K562 (cell line): Measurements from ENCODE around the gene BIRC5. TPM values are rescaled to one million over a fixed set of nuclear protein-coding genes. Genes with fewer than 3 reads are reported as not detected.

Experiments used
- CHD4 ChIP-seq: fragments of 200-600 bp; sonication (generic); IDR thresholded peaks from 3 replicates; pipeline ENCODE4 v1.6.1; 2012; ENCODE audit warnings: low read depth, mild to moderate bottlenecking, mixed read lengths, low read length, inconsistent platforms; ENCODE audit not compliant: insufficient read depth, insufficient replicate concordance, poor library complexity, severe bottlenecking
- DNMT1 ChIP-seq: fragments of 450-650 bp; IDR thresholded peaks from 2 replicates; pipeline ENCODE4 v1.6.1; 2016; ENCODE audit warnings: antibody characterized with exemption, mild to moderate bottlenecking
- ELF1 ChIP-seq: fragments of 200-800 bp; sonication (Bioruptor generic); IDR thresholded peaks from 2 replicates; pipeline ENCODE4 v1.6.1; 2016; ENCODE audit warnings: missing genetic modification characterization, missing compliant biosample characterization
- KDM2B ChIP-seq: fragments of 250-450 bp; sonication (Bioruptor Pico); IDR thresholded peaks from 2 replicates; pipeline ENCODE4 v1.8.0; 2021; ENCODE audit warnings: mild to moderate bottlenecking, moderate library complexity
- KDM5B ChIP-seq: fragments of 200-600 bp; sonication (generic); IDR thresholded peaks from 2 replicates; pipeline ENCODE4 v1.6.1; 2012; ENCODE audit warnings: low read depth, mild to moderate bottlenecking, moderate library complexity, low read length, control low read depth, inconsistent platforms; ENCODE audit not compliant: insufficient replicate concordance
- PRMT5 ChIP-seq: sonication (generic); formaldehyde crosslinking; IDR thresholded peaks from 2 replicates; pipeline ENCODE4 v1.5.0; 2020; ENCODE audit warnings: missing genetic modification reagents
- SMARCA4 ChIP-seq: fragments of 450-650 bp; IDR thresholded peaks from 2 replicates; pipeline ENCODE4 v1.6.1; 2016
- SRSF3 ChIP-seq: fragments of 200-400 bp; formaldehyde crosslinking; IDR thresholded peaks from 2 replicates; pipeline ENCODE4 v1.6.1; 2016; ENCODE audit warnings: mild to moderate bottlenecking, low read length, moderate library complexity; ENCODE audit not compliant: insufficient read depth
- TRIM24 ChIP-seq, 2 experiments: fragments of 450-650 bp; IDR thresholded peaks; 2 replicates each; pipeline ENCODE4 v1.6.1; 2016
- ZNF212 ChIP-seq: fragments of 450-650 bp; formaldehyde crosslinking; IDR thresholded peaks from 2 replicates; pipeline ENCODE4 v1.4.0; 2020; ENCODE audit warnings: mild to moderate bottlenecking
- polyA plus RNA-seq, 8 experiments: library from polyadenylated mRNA; depleted of rRNA in 4 of 8; stranded (reverse) in 5 of 8; unstranded in 3 of 8; fragments of >200 nt; fragmentation: Nextera tagmentation in 2 of 8; fragmentation: Illumina TruSeq in 1 of 8; extraction: Ambion mirVana in 2 of 8; extraction: Trizol in 1 of 8; gene quantifications; 2 replicates each; pipeline versions ENCODE4 v1.2.1 to v1.2.3, GENCODE V29; 2011 to 2014; ENCODE audit warnings: inconsistent platforms in 1 of 8, missing spikeins in 1 of 8
- total RNA-seq, 7 experiments: library from RNA; depleted of rRNA in 6 of 7; stranded (reverse); fragments of >200 nt in 6 of 7; fragmentation: Illumina TruSeq in 2 of 7; extraction: Trizol in 2 of 7; gene quantifications; 2 replicates each; pipeline versions ENCODE4 v1.2.1 to v1.2.3, GENCODE V29; 2011 to 2021; ENCODE audit warnings: low replicate concordance in 1 of 7
- TF ChIP-seq, protein P1 (sequence below): sonication (generic); formaldehyde crosslinking; IDR thresholded peaks from 2 replicates; pipeline ENCODE4 v1.8.0; 2023; ENCODE audit warnings: mild to moderate bottlenecking, missing genetic modification reagents
- TF ChIP-seq, protein P2 (sequence below): fragments of 250-450 bp; sonication (Bioruptor Pico); IDR thresholded peaks from 2 replicates; pipeline ENCODE4 v1.4.0; 2020; ENCODE audit warnings: mild to moderate bottlenecking, moderate library complexity
- TF ChIP-seq, protein P3 (sequence below): fragments of 200-800 bp; sonication (Bioruptor generic); IDR thresholded peaks from 2 replicates; pipeline ENCODE4 v1.6.1; 2017; ENCODE audit warnings: missing genetic modification characterization, missing compliant biosample characterization
- TF ChIP-seq, protein P4 (sequence below): sonication (generic); formaldehyde crosslinking; IDR thresholded peaks from 2 replicates; pipeline ENCODE4 v1.8.0; 2022; ENCODE audit warnings: mild to moderate bottlenecking, missing genetic modification reagents

Gene BIRC5
- total and polyA plus RNA-seq, 9 of the 15 experiments (the other 6 are each of a cell fraction or from before 2014, with no cell fraction given) = 64.4 to 140 (median 101) TPM

DNA sequence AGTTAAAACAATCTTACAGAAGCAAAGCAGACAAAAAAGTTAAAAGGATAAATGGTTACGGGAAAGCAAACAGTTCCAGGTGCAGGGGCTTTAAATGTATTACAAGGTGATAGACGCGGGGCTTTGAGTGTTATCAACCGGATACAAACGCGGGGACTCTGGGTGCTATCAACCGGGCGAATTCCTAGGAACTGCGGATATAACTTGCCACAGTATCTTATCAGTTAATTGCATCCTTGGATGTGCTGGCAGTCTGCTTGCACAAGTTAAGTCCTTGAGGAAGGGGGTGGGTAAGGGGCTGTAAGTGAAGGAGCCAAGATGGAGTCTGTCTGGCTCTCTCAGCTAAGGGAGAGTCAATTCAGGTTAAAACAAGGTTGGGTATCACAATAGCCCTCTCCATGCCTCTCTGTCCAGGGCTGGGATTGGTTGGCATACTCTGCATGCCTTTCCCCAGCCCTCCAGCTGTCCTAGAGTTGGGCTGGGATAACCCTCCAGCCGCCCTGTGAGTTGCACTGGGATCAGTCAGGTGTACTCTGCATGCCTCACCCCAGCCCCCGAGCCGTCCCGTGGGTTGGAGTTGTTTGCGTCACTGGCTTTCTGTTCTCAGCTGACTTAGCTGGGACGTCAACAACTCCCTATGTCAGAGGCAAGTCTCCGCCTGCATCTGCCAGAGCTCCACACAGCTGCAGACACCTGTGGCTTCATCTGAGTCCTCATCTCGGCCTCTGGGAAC lies 58.3 kb downstream of the BIRC5 start (continued):
- TF ChIP-seq, protein P1, sequence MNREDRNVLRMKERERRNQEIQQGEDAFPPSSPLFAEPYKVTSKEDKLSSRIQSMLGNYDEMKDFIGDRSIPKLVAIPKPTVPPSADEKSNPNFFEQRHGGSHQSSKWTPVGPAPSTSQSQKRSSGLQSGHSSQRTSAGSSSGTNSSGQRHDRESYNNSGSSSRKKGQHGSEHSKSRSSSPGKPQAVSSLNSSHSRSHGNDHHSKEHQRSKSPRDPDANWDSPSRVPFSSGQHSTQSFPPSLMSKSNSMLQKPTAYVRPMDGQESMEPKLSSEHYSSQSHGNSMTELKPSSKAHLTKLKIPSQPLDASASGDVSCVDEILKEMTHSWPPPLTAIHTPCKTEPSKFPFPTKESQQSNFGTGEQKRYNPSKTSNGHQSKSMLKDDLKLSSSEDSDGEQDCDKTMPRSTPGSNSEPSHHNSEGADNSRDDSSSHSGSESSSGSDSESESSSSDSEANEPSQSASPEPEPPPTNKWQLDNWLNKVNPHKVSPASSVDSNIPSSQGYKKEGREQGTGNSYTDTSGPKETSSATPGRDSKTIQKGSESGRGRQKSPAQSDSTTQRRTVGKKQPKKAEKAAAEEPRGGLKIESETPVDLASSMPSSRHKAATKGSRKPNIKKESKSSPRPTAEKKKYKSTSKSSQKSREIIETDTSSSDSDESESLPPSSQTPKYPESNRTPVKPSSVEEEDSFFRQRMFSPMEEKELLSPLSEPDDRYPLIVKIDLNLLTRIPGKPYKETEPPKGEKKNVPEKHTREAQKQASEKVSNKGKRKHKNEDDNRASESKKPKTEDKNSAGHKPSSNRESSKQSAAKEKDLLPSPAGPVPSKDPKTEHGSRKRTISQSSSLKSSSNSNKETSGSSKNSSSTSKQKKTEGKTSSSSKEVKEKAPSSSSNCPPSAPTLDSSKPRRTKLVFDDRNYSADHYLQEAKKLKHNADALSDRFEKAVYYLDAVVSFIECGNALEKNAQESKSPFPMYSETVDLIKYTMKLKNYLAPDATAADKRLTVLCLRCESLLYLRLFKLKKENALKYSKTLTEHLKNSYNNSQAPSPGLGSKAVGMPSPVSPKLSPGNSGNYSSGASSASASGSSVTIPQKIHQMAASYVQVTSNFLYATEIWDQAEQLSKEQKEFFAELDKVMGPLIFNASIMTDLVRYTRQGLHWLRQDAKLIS (CRISPR knock-in tag) = no peak
- no peak for TF ChIP-seq ELF1 (tag)
- peak; percentile 24 for TF ChIP-seq KDM5B
- TF ChIP-seq SMARCA4 = peak; percentile 94
- TF ChIP-seq, protein P2, sequence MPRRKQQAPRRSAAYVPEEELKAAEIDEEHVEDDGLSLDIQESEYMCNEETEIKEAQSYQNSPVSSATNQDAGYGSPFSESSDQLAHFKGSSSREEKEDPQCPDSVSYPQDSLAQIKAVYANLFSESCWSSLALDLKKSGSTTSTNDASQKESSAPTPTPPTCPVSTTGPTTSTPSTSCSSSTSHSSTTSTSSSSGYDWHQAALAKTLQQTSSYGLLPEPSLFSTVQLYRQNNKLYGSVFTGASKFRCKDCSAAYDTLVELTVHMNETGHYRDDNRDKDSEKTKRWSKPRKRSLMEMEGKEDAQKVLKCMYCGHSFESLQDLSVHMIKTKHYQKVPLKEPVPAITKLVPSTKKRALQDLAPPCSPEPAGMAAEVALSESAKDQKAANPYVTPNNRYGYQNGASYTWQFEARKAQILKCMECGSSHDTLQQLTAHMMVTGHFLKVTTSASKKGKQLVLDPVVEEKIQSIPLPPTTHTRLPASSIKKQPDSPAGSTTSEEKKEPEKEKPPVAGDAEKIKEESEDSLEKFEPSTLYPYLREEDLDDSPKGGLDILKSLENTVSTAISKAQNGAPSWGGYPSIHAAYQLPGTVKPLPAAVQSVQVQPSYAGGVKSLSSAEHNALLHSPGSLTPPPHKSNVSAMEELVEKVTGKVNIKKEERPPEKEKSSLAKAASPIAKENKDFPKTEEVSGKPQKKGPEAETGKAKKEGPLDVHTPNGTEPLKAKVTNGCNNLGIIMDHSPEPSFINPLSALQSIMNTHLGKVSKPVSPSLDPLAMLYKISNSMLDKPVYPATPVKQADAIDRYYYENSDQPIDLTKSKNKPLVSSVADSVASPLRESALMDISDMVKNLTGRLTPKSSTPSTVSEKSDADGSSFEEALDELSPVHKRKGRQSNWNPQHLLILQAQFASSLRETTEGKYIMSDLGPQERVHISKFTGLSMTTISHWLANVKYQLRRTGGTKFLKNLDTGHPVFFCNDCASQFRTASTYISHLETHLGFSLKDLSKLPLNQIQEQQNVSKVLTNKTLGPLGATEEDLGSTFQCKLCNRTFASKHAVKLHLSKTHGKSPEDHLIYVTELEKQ (CRISPR knock-in tag) = peak; percentile 100
- peak; percentile 99 for TF ChIP-seq KDM2B
- peak; percentile 89 to 93 for TF ChIP-seq TRIM24 (IDR thresholded peaks at IDR 0.05)
- TF ChIP-seq, protein P3, sequence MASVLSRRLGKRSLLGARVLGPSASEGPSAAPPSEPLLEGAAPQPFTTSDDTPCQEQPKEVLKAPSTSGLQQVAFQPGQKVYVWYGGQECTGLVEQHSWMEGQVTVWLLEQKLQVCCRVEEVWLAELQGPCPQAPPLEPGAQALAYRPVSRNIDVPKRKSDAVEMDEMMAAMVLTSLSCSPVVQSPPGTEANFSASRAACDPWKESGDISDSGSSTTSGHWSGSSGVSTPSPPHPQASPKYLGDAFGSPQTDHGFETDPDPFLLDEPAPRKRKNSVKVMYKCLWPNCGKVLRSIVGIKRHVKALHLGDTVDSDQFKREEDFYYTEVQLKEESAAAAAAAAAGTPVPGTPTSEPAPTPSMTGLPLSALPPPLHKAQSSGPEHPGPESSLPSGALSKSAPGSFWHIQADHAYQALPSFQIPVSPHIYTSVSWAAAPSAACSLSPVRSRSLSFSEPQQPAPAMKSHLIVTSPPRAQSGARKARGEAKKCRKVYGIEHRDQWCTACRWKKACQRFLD (CRISPR knock-in tag) = peak; percentile 100
- TF ChIP-seq SRSF3 = no peak
- peak; percentile 99 for TF ChIP-seq ZNF212 (CRISPR knock-in tag)
- TF ChIP-seq, protein P4, sequence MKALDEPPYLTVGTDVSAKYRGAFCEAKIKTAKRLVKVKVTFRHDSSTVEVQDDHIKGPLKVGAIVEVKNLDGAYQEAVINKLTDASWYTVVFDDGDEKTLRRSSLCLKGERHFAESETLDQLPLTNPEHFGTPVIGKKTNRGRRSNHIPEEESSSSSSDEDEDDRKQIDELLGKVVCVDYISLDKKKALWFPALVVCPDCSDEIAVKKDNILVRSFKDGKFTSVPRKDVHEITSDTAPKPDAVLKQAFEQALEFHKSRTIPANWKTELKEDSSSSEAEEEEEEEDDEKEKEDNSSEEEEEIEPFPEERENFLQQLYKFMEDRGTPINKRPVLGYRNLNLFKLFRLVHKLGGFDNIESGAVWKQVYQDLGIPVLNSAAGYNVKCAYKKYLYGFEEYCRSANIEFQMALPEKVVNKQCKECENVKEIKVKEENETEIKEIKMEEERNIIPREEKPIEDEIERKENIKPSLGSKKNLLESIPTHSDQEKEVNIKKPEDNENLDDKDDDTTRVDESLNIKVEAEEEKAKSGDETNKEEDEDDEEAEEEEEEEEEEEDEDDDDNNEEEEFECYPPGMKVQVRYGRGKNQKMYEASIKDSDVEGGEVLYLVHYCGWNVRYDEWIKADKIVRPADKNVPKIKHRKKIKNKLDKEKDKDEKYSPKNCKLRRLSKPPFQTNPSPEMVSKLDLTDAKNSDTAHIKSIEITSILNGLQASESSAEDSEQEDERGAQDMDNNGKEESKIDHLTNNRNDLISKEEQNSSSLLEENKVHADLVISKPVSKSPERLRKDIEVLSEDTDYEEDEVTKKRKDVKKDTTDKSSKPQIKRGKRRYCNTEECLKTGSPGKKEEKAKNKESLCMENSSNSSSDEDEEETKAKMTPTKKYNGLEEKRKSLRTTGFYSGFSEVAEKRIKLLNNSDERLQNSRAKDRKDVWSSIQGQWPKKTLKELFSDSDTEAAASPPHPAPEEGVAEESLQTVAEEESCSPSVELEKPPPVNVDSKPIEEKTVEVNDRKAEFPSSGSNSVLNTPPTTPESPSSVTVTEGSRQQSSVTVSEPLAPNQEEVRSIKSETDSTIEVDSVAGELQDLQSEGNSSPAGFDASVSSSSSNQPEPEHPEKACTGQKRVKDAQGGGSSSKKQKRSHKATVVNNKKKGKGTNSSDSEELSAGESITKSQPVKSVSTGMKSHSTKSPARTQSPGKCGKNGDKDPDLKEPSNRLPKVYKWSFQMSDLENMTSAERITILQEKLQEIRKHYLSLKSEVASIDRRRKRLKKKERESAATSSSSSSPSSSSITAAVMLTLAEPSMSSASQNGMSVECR (CRISPR knock-in tag) = no peak
- TF ChIP-seq PRMT5 (CRISPR knock-in tag) = no peak
- TF ChIP-seq CHD4 = no peak
- TF ChIP-seq DNMT1 = no peak
